CD4-positive, alpha-beta T cell (primary cell): Measurements from ENCODE around the gene DYNLT1. TPM values are rescaled to one million over a fixed set of nuclear protein-coding genes. Genes with fewer than 3 reads are reported as not detected.
"Not testable (repeated sequence)": the region's sequence is repeated elsewhere in the genome, so short reads cannot be mapped to it uniquely, and the experiment has no call there.

Source experiments
- ATAC-seq: fragments of 200-7000 bp; cut with Tn5 transposase; one replicate; pipeline ENCODE4 v1.10.0; 2022; ENCODE audit warnings: mild to moderate bottlenecking; ENCODE audit not compliant: poor library complexity
- CTCF ChIA-PET: fragments of 350-600 bp; sonication (Branson Sonifier 250); formaldehyde crosslinking; loops from one replicate; lab custom pipeline; 2021; ENCODE audit warnings: antibody characterized with exemption, inconsistent platforms; lab: Charles Lee
- POLR2A ChIA-PET: fragments of 350-600 bp; sonication (Branson Sonifier 250); formaldehyde crosslinking; loops from one replicate; lab custom pipeline; 2021; ENCODE audit warnings: antibody characterized with exemption, inconsistent platforms; lab: Charles Lee
- DNase-seq, 14 experiments: peaks; one replicate each; pipeline ENCODE4 v3.0.0-alpha.2; 2013 to 2020; ENCODE audit warnings: mixed read lengths in 2 of 14
- H3K27ac ChIP-seq, 2 donors: one replicate each; pipeline versions ENCODE4 v1.5.1 to v1.7.0; 2013; ENCODE audit warnings: low read length in 2 of 2, low read depth in 1 of 2, mild to moderate bottlenecking in 1 of 2
- H3K27me3 ChIP-seq, 2 experiments: 1 replicate in 1 of 2; 2 replicates in 1 of 2; pipeline versions ENCODE4 v1.6.1 to v1.7.0; 2013; ENCODE audit warnings: low read length in 2 of 2, control low read depth in 1 of 2, mild to moderate bottlenecking in 1 of 2, moderate library complexity in 1 of 2; ENCODE audit not compliant: insufficient read depth in 2 of 2, control insufficient read depth in 1 of 2
- H3K36me3 ChIP-seq: one replicate; pipeline ENCODE4 v1.6.1; 2013; ENCODE audit warnings: low read length, control low read depth; ENCODE audit not compliant: insufficient read depth
- H3K4me1 ChIP-seq: one replicate; pipeline ENCODE4 v1.6.1; 2013; ENCODE audit warnings: low read length, control low read depth; ENCODE audit not compliant: insufficient read depth
- H3K4me3 ChIP-seq: one replicate; pipeline ENCODE4 v1.5.1; 2013; ENCODE audit warnings: mild to moderate bottlenecking, low read length, moderate library complexity
- H3K9me3 ChIP-seq, 2 experiments: 1 replicate in 1 of 2; 2 replicates in 1 of 2; pipeline versions ENCODE4 v1.6.1 to v1.7.0; 2013; ENCODE audit warnings: low read length in 2 of 2, mild to moderate bottlenecking in 2 of 2, control low read depth in 1 of 2, moderate library complexity in 1 of 2; ENCODE audit not compliant: control insufficient read depth in 1 of 2, insufficient read depth in 1 of 2
- H3K27ac Mint-ChIP-seq: one replicate; pipeline ENCODE4 v1.8.0; 2020; ENCODE audit warnings: mixed read lengths
- H3K27me3 Mint-ChIP-seq: one replicate; pipeline ENCODE4 v1.8.0; 2021; ENCODE audit warnings: mixed read lengths
- H3K36me3 Mint-ChIP-seq: one replicate; pipeline ENCODE4 v1.8.0; 2021; ENCODE audit warnings: low read depth, mixed read lengths
- H3K4me1 Mint-ChIP-seq: one replicate; pipeline ENCODE4 v1.8.0; 2021; ENCODE audit warnings: low read depth, mixed read lengths
- H3K4me3 Mint-ChIP-seq: one replicate; pipeline ENCODE4 v1.8.0; 2020; ENCODE audit warnings: mild to moderate bottlenecking, mixed read lengths
- H3K9me3 Mint-ChIP-seq: one replicate; pipeline ENCODE4 v1.8.0; 2020; ENCODE audit warnings: mixed read lengths
- CTCF ChIP-seq: fragments of 200-600 bp; IDR thresholded peaks from one replicate; pipeline ENCODE4 v1.8.0; 2022; ENCODE audit warnings: antibody characterized with exemption, mild to moderate bottlenecking
- intact Hi-C, 2 experiments: fragments of 100-400 bp; cut with DNase I in 1 of 2; cut with micrococcal nuclease in 1 of 2; formaldehyde crosslinking; loops; one replicate each; pipeline versions ENCODE4 v1.15.1 to v1.9.0; 2023 to 2025; cut with DNase I, micrococcal nuclease
- total RNA-seq, 174 experiments: library from RNA in 2 of 174; stranded (reverse) in 2 of 174; gene quantifications; one replicate each; pipeline ENCODE4 v1.2.3 and lab custom pipeline; 2021 to 2026

Gene DYNLT1
- total RNA-seq, 2 experiments from 2014 or later: 170 to 182 TPM

GRCh38 chr6:158677906-158678578 is 33.5 kb upstream of the DYNLT1 start:
- no peaks in the 10 kb centered on the region for H3K9me3 ChIP-seq
- H3K27me3 Mint-ChIP-seq: no peaks in the 10 kb centered on the region
- POLR2A ChIA-PET: no interaction called here
- no peaks in the 10 kb centered on the region for H3K4me1 ChIP-seq
- TF ChIP-seq CTCF: no peak
- no peak overlapping the region for H3K4me3 Mint-ChIP-seq
- CTCF ChIA-PET: interaction anchor here (1.3 kb wide), 1 partner anchor 13 kb away, joined by 7 read pairs; no protein-coding TSS in a partner anchor
- no peaks in the 10 kb centered on the region for H3K4me1 Mint-ChIP-seq
- intact Hi-C loops: no loop called here
- peaks cover 76% of the 10 kb centered on the region for H3K36me3 Mint-ChIP-seq
- H3K27ac Mint-ChIP-seq: no peak overlapping the region
- no peak overlapping the region for H3K27ac ChIP-seq
- no peaks in the 10 kb centered on the region for H3K9me3 Mint-ChIP-seq
- peaks cover 17% of the 10 kb centered on the region for H3K36me3 ChIP-seq
- no peak for ATAC-seq
- no peaks in the 10 kb centered on the region for H3K27me3 ChIP-seq
- no peak overlapping the region for H3K4me3 ChIP-seq
- DNase-seq: no peak

GRCh38 chr6:158677094-158677493 is 32.6 kb upstream of the DYNLT1 start:
- H3K36me3 ChIP-seq: peaks cover 11% of the 10 kb centered on the region
- intact Hi-C loops, H3K27ac Mint-ChIP-seq, H3K9me3 Mint-ChIP-seq, DNase-seq, POLR2A ChIA-PET, H3K27me3 Mint-ChIP-seq, H3K4me1 Mint-ChIP-seq, H3K4me1 ChIP-seq, ATAC-seq, H3K4me3 Mint-ChIP-seq, H3K27ac ChIP-seq, H3K4me3 ChIP-seq, H3K27me3 ChIP-seq, H3K9me3 ChIP-seq: not testable (repeated sequence)
- CTCF ChIA-PET: interaction anchor here (1.3 kb wide), 1 partner anchor 14 kb away, joined by 7 read pairs; no protein-coding TSS in a partner anchor
- H3K36me3 Mint-ChIP-seq: peaks cover 72% of the 10 kb centered on the region

- peaks cover 3% of the 10 kb centered on the region for H3K4me1 Mint-ChIP-seq
- no peak overlapping the region for H3K4me3 Mint-ChIP-seq
- no peak for ATAC-seq
- no peaks in the 10 kb centered on the region for H3K9me3 ChIP-seq
- H3K9me3 Mint-ChIP-seq: no peaks in the 10 kb centered on the region
- no peak for TF ChIP-seq CTCF
- no peak overlapping the region for H3K27ac ChIP-seq
- DNase-seq: no peak
- no peak overlapping the region for H3K27ac Mint-ChIP-seq
- H3K36me3 Mint-ChIP-seq: peaks cover 64% of the 10 kb centered on the region
- intact Hi-C loops: no loop called here
- POLR2A ChIA-PET: no interaction called here
- peaks cover 8% of the 10 kb centered on the region for H3K36me3 ChIP-seq
- no peaks in the 10 kb centered on the region for H3K4me1 ChIP-seq
- H3K4me3 ChIP-seq: no peak overlapping the region
- no peaks in the 10 kb centered on the region for H3K27me3 Mint-ChIP-seq
- CTCF ChIA-PET: interaction anchor here (0.7 kb wide), 1 partner anchor 17 kb away, joined by 5 read pairs; no protein-coding TSS in a partner anchor
- no peaks in the 10 kb centered on the region for H3K27me3 ChIP-seq
These were observed 30.0 kb upstream of the DYNLT1 start for GRCh38 chr6:158674342-158675131.
